HUDEP-2 (cell line): ENCODE measurements around the gene PRR22.
"Not testable (repeated sequence)": the region's sequence is repeated elsewhere in the genome, so short reads cannot be mapped to it uniquely, and the experiment has no call there.

ENCODE experiments used
- DNase-seq, 76 experiments: peaks; one replicate each; lab custom pipeline; 2025; ENCODE audit not compliant: unreplicated experiment in 76 of 76; lab: John Stamatoyannopoulos, UW

Gene PRR22

GRCh38 chr19:5795382-5795919 lies 10.9 kb upstream of the PRR22 start:
- no peak for DNase-seq

DNA sequence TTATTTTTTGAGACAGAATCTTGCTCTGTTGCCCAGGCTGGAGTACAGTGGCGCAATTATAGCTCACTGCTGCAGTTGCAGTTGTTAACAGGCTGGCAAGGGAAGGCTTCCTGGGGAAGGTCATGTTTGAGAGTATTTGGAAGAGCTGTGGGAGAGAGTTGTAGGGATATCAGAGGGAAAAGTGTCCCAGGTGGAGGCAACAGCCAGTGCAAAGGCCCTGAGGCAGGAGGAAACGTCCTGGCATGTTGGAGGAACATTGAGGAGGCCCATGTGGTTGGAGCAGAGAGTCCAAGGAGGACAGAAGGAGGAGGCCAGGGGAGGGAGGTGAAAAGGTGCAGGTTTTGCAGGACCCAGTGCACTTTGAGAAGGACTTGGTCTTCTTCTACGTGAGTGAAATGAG lies 8.6 kb upstream of the PRR22 start:
- no peak for DNase-seq

DNA sequence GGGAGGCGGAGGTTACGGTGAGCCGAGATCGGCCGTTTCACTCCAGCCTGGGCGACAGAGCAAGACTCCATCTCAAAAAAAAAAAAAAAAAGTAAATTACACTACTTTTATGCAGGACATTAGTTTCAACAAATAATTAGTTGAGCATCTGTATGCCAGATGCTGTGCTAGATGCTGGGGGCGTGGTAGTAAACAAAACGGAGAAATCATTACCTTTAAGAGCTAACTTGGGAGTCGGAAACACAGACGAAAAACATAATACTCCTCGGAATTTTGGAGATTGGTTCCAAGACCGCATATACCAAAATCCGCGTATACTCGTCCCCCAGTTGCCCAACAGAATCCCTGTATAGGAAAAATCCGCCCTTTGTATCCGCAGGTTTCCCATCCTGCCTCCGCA lies 7.7 kb upstream of the PRR22 start:
- DNase-seq = no peak

GRCh38 chr19:5790559-5791520 lies 6.3 kb upstream of the PRR22 start, which contains the start of gene DUS3L:
Gene DUS3L (minus strand): TSS chr19:5791163. CDS start chr19:5791141, 22 bp downstream.
- peak; percentile 67 to 100 (median 98) for DNase-seq

DNA sequence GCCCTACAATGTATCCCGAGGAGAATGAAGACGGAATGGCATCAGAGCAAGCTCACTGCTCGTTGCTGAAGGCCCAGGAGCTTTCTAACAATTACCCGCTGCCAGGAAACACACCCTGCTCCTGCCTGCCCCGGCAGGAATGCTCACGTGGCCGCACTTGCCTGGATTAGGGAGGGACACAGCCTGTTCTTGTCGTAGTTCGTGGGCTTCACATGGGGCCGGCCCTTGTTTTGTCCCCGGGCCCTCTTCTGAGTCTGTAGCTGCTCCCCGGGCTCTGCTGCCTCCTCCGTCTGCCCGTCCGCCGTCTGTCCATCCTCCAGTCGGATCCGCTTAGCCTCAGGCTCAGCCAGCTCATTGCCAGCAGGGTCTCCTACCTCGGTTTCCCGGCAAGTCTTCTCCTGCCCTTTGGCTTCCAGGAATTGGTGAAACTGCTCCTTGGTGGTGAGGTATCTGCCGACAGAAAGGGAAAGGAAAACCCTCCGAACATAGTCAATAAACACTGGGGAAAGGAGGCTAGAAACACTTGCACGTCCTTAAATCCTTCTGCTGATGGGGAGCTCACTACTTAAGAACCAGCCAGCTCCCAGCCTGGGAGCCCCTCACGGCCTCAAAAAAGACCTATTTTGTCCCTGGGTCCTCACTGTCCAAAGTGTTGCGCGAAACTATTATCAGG lies 5.5 kb upstream of the PRR22 start:
- no peak for DNase-seq

DNA sequence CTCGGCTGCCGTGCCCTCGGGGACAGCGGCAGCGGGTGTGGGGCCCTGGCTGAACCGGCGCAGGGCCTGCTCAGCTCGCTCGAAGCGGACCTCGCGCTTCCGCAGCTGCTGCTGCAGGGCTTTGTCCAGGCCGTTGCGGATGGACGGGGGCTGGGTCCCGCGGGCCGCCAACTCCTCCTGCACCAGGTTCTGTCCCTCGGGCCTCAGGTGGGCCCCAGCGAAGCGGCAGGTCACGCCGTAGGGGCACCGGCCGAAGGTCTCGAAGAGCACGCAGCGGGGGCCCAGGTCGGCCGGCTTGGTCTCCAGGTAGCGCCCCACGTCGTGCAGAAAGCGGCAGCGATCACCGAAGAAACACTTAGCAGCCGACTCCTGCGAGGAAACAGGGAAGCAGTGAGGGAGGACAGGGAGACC lies 4.8 kb upstream of the PRR22 start:
- DNase-seq = no peak

GRCh38 chr19:5788422-5788821 lies 3.9 kb upstream of the PRR22 start:
- DNase-seq = no peak

GRCh38 chr19:5787409-5788182 lies 3.0 kb upstream of the PRR22 start:
- DNase-seq = no peak

DNA sequence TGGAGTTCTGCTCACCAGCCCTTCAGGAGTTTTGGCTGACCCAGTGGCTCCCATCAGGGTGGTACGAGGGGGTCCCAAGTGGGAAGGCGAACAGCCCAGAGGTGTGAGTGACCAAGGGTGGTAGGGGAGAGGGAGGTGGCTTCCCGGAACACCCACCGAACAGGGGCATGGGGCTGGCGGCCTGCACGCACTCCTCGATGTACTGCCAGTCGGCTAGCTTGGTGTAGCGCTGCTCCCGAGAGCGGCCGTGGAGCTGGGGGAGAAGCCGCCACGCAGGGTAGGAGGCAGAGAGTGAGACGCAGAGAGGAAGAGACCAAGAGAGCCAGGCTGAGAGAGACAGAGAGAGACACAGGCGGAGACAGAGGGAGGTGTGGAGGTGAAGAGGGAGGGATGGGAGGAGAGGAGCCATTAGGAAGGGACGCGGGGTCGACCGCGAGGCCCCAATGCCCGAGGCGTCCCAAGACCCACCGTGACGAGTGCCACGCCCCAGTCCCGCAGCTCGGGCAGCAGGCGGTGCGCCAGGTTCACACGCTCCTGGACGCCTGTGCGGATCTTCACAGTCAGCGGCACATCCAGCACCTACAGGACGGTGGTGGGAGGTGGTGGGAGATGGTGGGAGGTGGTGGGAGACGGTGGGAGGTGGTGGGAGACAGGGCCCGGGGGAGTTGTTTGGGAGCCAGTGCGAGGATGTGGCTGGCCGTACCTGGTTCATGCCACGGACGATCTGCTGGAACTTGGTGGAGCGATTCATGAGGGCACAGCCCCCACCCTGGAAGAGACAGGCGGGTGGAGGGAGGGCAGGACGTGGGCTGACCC lies 2.3 kb upstream of the PRR22 start:
- no peak for DNase-seq

GRCh38 chr19:5785423-5785822 lies 877 bp upstream of the PRR22 start:
- DNase-seq = no peak

DNA sequence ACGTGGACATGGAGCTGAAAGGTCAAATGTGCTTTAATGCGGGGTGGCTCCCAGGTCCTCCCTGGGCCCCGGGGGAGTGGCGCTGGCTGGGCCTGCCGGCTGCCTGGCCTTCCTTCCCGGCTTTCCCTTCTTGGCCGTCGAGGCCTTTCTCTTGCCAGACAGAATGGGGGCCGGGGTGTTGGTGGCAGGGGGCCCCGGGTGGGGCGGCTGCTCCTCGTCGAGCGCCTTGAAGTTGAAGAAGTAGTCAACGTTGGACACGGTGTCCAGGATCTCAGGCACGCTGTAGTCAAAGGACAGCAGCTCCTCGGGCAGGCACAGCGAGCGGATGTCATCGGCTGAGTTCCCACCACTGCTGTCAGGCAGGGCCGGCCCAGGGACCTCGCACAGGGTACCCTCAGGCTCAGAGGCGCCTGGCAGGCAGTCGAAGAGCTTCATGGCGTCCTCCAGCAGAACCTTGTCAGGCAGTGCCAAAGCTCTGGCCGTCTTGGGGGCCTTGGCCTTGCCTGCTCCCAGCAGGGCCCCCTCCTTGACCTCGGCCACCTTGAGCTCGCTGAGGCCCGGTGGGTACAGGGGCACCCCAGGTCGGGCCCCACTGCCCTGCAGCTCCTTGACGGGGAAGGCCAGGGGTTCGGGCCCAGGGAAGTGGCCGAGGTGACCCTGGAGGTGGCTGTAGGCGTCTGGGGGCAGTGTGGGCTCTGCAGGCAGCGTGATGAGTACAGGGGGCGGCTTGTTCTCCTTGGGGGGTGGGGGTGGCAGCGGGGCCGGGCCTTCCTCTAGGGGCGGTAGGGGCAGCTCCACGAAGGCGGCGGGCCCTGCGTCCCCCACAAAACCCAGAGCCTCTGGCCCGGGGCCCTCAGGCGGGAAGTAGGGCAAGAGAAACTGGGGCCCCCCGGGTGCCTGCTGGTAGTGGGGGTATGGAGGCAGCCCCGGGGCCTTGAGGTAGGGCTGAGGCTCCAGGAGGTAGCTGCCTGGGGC lies 1.3 kb downstream of the PRR22 start:
- DNase-seq = no peak

DNA sequence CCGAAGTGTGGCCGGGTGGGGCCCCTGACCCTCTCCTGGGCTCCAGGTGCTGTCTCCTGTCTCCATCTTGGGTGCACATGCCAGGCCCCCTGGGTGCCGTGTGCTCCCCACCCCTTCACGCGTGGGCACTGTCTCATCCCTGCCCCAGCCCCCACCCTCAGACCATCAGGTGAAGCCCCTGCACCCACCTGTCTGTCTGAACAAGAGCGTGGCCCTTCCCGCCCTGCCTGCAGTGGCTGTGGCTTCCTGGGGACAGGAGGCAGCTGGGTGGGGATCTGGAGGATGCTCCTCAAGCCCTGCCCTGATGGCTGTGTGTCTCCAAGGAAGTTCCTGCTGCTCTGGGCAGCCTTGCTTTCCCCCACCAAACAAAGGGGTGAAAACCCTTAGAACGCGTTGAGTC lies 2.2 kb downstream of the PRR22 start:
- DNase-seq = no peak

DNA sequence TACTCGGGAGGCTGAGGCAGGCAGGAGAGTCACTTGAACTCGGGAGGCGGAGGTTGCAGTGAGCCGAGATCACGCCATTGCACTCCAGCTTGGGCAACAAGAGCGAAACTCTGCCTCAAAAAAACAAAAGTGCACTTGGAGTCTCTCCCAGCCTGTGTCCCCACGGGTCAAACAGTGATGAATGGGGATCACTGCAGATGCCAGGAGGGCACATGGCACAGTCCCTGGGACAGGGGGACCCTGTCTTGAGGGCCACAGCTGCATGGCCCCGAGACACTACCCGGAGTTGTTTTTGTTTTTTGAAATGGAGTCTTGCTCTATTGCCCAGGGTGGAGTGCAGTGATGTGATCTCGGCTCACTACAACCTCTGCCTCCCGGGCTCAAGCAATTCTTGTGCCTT lies 3.6 kb downstream of the PRR22 start:
- DNase-seq = not testable (repeated sequence)

- no peak for DNase-seq
These were observed 6.1 kb downstream of the PRR22 start for GRCh38 chr19:5778402-5778801.

DNA sequence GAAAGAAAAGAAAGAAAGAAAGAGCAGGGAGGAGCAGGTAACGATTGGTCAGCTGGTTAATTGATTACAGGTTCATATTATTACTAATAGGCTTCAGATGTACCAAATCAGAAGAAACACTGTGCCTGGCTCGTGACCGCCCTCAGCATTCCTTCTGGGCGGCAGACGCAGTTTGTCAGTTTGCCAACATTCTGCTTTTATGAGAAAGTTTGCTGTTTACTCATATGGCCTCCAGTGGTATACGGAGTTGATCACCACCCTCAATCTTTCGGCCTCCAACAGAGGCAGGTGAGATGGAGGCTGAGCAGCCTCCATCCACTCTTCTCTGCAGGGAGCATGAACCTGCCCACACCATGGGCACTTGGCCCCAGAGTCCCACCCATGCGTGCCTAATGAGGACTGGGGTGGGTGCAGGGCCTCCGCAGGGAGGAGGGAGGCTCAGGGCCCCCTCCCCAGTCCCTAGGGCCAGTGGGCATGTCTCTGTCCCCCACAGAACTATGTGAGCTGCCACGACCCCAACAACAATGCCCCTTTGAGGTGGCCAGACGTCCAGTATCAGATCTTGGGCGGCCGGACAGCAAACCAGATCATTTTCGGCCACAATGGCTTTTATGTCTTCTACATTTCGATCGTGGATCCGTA lies 8.8 kb downstream of the PRR22 start:
- DNase-seq = no peak

- DNase-seq = no peak
These were observed 9.6 kb downstream of the PRR22 start for GRCh38 chr19:5774921-5775320.

DNA sequence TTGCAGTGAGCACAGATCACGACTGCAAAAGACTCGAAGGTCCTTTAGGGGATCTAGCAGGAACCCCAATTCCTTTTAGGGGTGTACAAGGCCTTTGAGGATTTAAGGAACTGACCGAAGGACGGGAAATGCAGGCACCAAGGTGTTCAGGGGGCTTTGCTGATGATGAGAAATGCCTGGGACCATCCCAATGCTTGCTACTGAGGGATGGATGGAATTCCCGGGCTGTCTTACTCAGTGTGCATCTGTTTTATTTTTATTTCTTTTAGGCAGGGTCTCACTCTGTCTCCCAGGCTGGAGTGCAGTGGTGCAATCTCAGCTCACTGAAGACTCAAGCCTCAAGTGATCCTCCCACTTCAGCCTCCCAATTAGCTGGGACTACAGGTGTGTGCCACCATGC lies 11.3 kb downstream of the PRR22 start:
- no peak for DNase-seq

DNA sequence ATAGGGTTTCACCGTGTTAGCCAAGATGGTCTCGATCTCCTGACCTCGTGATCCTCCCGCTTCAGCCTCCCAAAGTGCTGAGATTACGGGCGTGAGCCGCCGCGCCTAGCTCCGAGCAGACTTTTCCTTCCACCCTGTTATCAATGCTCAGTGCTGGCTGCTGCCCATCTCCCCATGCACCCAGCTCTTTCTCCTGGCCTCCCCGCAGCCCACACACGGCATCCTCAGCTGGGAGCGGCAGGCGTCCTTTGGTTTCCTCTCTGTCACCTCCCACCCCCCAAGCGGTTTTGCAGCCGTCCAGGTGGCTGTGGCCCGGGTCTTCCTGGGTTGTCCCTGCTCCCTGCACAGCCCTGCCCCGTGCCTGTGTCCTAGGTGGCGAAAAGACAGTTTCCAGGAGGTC lies 12.1 kb downstream of the PRR22 start:
- DNase-seq = no peak
